Muscle layer of duodenum (tissue), 2 donors: ENCODE results near the gene ABCA3.

Source experiments
- H3K27ac ChIP-seq: one replicate; pipeline ENCODE4 v1.7.0; 2013; ENCODE audit warnings: mild to moderate bottlenecking, low read length
- H3K27me3 ChIP-seq: one replicate; pipeline ENCODE4 v1.7.0; 2013; ENCODE audit warnings: low read depth, mild to moderate bottlenecking, control low read depth, low read length
- H3K36me3 ChIP-seq, 2 donors: one replicate each; pipeline ENCODE4 v1.7.0; 2013; ENCODE audit warnings: low read length in 2 of 2, control low read depth in 1 of 2, mild to moderate bottlenecking in 1 of 2; ENCODE audit not compliant: insufficient read depth in 2 of 2, control insufficient read depth in 1 of 2
- H3K4me1 ChIP-seq, 2 donors: one replicate each; pipeline ENCODE4 v1.7.0; 2013; ENCODE audit warnings: low read length in 2 of 2, mild to moderate bottlenecking in 2 of 2, control low read depth in 1 of 2, moderate library complexity in 1 of 2; ENCODE audit not compliant: insufficient read depth in 2 of 2, control insufficient read depth in 1 of 2
- H3K4me3 ChIP-seq, 2 donors: one replicate each; pipeline ENCODE4 v1.7.0; 2013; ENCODE audit warnings: low read length in 2 of 2, low read depth in 1 of 2, mild to moderate bottlenecking in 1 of 2
- H3K9me3 ChIP-seq, 2 donors: one replicate each; pipeline ENCODE4 v1.7.0; 2013; ENCODE audit warnings: low read length in 2 of 2, control low read depth in 1 of 2, mild to moderate bottlenecking in 1 of 2; ENCODE audit not compliant: control insufficient read depth in 1 of 2
- donor health status: healthy.

The ABCA3 gene

DNA sequence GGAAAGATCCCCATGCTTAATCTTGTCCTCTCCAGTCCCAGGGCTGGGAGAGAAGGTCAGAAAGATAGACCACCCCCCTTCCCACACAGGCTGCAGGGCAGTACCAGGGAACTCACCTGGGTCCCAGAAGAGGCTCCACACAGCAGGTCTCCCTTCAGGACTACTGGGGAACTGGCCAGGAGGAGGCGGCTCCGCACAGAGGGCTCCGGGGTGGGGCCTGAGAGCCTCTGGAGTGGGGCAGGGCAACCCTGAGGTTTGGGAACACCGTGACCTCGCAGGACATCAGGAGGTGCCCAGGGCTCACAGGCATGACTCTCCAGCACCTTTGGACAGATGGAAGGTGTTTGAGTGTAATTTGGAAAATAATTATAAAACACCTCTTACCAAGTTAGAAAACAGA lies 11.0 kb downstream of the ABCA3 start:
- Histone ChIP-seq H3K27me3 (no peaks in the 10 kb centered on the region), H3K9me3 (no peaks in the 10 kb centered on the region), H3K36me3 (peaks cover 0 to 40% of the 10 kb centered on the region in 2 donors), H3K4me1 (no peaks in the 10 kb centered on the region), H3K4me3 (no peak overlapping the region), H3K27ac (no peak overlapping the region)

DNA sequence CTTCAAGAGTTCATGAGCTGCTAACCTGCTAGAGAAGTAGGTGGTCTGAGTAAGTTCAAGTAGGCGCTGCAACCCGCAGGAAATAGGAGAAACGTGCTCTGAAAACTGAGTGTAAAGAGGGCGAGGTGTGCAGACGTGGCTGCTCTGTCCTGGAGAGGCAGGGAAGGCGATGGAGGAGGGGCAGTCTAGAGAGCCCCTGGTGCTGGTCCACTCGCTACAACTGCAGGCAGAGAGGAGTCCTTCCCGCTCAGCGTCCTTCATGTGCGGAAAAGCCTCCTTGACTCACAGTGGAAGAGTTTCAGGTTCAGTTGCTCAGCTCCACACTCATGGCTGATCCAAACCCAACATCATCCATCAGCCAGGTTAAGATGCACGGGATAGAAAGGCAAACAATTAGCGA lies 12.1 kb downstream of the ABCA3 start:
- no peak overlapping the region for H3K4me3 ChIP-seq
- H3K9me3 ChIP-seq = no peaks in the 10 kb centered on the region
- no peaks in the 10 kb centered on the region for H3K4me1 ChIP-seq
- H3K27ac ChIP-seq = no peak overlapping the region
- peaks cover 0 to 51% of the 10 kb centered on the region in 2 donors for H3K36me3 ChIP-seq
- H3K27me3 ChIP-seq = no peaks in the 10 kb centered on the region

DNA sequence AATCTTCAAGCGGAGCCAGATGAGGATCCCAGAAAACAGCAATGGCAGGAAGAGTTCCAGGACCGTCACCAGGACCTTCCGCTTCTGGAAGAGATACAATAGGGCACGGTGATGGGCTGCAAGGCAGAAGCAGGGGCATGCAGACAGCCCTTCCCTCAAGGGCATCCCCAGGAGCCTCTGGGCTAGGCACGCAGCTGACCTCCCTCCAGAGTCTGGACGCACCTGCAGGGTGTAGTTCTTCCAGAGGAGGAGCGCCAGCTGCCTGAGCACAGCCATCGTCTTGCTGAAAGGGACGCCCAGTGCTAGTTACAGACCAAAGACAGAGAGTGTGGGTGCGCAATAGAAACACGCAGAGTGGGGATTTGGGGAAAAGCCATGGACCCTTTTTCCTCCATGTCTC lies 14.3 kb downstream of the ABCA3 start:
- H3K4me3 ChIP-seq = no peak overlapping the region
- H3K27me3 ChIP-seq = no peaks in the 10 kb centered on the region
- H3K36me3 ChIP-seq = peaks cover 0 to 61% of the 10 kb centered on the region in 2 donors

DNA sequence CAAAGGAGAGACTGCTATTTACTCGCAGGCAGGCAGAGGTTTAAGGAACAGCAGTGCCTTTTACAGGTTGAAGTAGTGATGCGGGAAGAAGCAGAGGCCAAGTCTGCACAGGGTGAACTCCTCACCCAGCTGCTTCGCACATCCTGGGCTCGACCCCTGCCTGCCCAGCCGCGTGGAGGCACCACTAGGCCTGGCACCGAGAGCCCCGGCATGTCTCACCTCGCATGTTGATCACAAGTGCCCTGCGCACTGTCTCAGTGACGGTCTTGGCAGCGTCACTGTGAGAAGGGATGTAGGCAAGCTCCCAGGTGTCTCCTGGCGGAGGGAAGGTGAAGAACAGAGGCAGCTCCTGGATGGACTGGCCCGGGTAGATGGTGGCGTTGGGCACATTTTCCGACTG lies 14.7 kb downstream of the ABCA3 start:
- Histone ChIP-seq H3K4me1 (no peaks in the 10 kb centered on the region), H3K4me3 (no peak overlapping the region), H3K36me3 (peaks cover 0 to 65% of the 10 kb centered on the region in 2 donors), H3K27me3 (no peaks in the 10 kb centered on the region), H3K9me3 (no peaks in the 10 kb centered on the region), H3K27ac (no peak overlapping the region)

More for the DNA sequence above, 14.3 kb downstream of the ABCA3 start:
- no peak overlapping the region for H3K27ac ChIP-seq
- H3K4me1 ChIP-seq = no peaks in the 10 kb centered on the region
- no peaks in the 10 kb centered on the region for H3K9me3 ChIP-seq

DNA sequence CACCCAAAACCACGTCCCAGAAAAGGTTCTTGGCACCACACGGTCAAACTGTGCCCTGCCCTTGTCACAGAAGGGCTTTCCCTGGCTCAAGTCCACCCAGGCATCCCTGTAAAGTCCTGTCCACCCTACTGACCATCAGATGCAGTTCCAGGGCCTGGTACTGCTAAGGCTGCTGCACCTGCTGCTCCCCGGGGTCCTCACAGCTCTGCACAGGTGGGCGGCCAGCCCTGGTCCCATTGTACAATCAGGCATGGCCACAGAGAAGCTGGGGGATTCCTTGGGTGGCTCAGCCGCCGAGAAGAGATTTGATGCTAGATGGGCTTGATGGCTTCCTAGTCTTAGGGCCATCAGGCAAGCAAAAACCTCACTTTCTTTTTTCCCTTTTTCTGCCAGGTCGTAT lies 15.3 kb downstream of the ABCA3 start:
- Histone ChIP-seq H3K4me1 (no peaks in the 10 kb centered on the region), H3K4me3 (no peak overlapping the region), H3K27ac (no peak overlapping the region), H3K36me3 (peaks cover 0 to 68% of the 10 kb centered on the region in 2 donors), H3K9me3 (no peaks in the 10 kb centered on the region), H3K27me3 (no peaks in the 10 kb centered on the region)

DNA sequence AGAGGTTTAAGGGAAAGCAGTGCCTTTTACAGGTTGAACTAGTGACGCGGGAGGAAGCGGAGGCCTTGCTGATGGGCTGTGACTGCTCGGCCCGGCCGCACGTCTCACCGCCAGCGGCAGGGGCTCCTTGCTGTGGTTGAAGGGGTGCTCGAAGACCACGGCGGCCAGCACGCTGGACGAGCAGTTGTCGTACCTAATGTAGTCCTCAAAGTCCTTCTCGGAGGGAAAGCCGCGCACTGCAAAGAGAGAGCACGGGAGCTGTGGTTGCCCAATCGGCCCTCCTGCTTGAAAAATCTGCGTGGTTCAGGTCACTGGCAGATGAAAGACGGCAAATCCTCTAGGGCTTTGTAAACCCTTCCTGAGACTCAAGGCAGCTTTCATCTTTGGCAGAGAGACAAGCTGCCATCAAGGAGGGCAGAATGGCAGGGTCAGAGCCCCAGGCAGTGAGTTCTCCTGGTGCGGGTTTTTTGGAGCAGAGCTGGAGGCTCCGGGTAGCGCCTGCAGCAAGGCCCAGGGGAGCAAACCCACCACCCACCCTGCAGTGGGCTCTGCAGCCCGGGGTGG lies 16.1 kb downstream of the ABCA3 start:
- Histone ChIP-seq H3K4me1 (no peaks in the 10 kb centered on the region), H3K36me3 (peaks cover 0 to 73% of the 10 kb centered on the region in 2 donors), H3K27ac (no peak overlapping the region), H3K9me3 (no peaks in the 10 kb centered on the region), H3K27me3 (no peaks in the 10 kb centered on the region), H3K4me3 (no peak overlapping the region)

DNA sequence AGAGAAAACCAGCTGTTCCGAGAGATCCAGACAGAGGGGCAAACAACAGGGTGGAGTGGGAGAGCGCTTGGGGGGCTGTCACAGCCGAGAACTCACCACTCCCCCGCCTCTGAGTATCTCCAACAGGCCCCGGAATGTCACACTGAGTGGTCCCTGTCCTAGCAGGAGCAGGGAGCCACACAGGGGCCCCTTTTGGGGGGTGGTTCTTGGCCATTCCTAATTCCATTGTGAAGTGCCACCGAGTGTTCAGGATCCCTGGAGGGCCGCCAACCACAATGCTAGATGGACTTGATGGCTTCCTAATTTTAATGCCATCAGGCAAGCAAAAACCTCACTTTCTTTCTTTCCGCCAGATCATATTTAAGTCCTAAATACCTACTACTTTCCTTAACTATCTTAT lies 16.8 kb downstream of the ABCA3 start:
- H3K4me1 ChIP-seq = no peaks in the 10 kb centered on the region
- no peaks in the 10 kb centered on the region for H3K9me3 ChIP-seq
- H3K36me3 ChIP-seq = peaks cover 0 to 74% of the 10 kb centered on the region in 2 donors
- no peak overlapping the region for H3K27ac ChIP-seq
- no peaks in the 10 kb centered on the region for H3K27me3 ChIP-seq
- no peak overlapping the region for H3K4me3 ChIP-seq

DNA sequence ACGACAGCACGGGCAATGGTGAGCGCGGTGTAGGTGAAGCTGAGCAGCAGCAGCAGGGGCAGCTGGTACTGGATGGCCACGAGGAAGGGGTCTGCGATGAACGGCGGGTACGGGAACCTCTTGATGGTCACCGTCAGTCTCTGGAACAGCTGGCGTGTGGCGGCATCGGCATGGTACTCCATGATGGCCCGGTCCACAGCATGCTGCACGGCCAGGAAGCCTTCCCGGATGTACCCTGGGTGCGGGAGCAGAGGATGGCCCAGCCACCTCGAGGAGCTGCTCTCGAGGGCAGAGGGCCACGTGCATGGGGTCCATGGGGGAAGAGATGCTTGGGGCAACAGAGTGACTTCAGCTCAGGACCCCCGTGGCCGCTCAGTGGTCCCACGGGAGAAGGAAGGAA lies 20.9 kb downstream of the ABCA3 start:
- Histone ChIP-seq H3K27ac (no peak overlapping the region), H3K36me3 (peaks cover 0 to 48% of the 10 kb centered on the region in 2 donors), H3K4me1 (no peaks in the 10 kb centered on the region), H3K9me3 (no peaks in the 10 kb centered on the region), H3K27me3 (no peaks in the 10 kb centered on the region), H3K4me3 (no peak overlapping the region)

DNA sequence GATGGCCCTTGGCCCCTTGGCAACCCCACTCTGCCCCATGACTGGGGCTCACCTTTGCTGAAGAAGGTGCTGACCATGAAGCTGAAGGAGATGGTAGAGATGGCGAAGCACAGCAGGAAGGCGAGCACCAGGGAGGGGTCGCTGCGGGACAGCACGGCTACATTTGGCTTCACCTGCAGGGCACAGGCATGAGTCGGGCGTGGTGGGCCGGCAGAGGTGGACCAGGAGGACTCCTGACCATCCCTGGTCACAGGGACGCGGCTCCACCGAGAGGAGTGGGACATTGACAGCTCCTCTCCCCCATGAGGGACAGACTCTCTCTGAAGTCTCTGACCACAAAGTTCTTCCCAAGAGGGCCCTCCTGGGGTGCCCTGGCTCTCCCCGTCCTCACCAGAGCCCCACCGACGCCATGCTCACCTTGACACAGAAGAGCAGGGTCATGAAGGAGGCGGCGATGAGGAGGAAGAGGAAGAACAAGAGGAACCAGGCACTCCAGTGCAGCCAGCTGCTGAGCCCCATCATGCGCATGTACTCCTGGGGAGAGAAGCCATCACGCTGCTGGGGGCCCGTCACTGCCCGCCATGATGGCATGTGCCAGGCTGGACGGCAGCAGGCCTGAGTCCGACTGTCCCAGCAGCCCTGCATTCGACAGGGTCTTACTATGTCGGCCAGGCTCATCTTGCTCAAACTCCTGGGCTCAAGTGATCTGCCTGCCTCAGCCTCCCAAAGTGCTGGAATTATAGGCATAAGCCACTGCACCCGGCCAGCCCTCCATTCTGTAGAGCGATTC lies 23.1 kb downstream of the ABCA3 start:
- Histone ChIP-seq H3K4me1 (no peaks in the 10 kb centered on the region), H3K9me3 (no peaks in the 10 kb centered on the region), H3K27ac (no peak overlapping the region), H3K27me3 (no peaks in the 10 kb centered on the region), H3K4me3 (no peak overlapping the region), H3K36me3 (peaks cover 0 to 33% of the 10 kb centered on the region in 2 donors)

DNA sequence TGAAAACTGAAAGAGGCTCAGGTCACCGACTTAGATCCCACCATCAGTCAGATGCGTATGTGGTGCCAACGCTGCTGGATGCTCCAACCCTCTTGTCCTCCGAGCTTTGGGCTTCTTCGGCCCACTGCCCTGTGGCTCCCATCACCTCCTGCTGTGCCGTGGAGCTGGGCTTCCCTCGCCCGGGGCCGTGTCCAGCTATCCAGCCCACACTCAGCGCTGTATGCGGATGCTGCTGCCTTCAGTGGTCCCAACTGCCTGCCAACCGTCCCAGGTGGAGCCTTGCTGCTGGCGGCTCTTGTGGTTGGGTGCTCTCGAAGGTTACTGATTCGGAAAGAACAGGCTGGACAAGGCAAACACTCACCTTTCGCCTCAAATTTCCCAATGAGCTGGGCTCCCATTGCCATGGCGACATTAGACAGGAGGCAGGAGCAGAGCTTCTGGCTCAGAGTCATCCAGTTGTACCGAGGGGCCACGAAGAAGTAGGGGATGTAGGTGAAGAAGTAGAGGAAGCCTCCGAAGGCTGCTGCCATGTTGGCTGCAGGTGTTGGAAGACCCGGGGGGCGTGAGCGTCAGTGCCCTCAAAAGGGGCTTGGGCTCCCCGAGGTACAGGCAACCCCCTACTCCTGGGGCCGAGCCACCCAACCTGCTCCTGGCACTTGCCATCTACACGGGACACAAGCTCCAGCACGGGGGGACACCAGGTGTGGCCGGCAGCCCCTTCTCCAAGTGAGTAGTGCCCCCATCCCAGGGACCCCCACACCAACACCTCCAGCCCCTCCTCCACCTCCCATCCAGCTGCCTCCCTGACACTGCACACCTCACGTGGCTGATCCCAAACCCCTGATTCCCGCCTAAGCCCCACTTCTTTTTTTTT lies 32.2 kb downstream of the ABCA3 start:
- Histone ChIP-seq H3K4me1 (no peaks in the 10 kb centered on the region), H3K36me3 (peaks cover 0 to 27% of the 10 kb centered on the region in 2 donors), H3K27me3 (no peaks in the 10 kb centered on the region), H3K27ac (no peak overlapping the region), H3K9me3 (no peaks in the 10 kb centered on the region), H3K4me3 (no peak overlapping the region)

DNA sequence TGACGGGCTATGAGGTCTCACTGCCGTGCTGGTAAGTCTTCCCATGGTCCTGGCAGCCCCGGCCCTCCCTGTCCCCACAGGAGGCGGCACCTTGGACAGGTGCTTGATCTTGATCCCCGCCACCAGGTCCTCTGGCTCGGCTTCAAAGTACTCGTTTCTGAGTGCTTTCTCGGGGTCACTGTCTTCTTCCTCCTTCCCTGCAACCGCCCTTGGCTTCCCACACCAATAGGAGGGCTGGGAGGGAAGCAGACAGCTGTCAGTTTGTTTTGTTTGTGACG lies 40.7 kb downstream of the ABCA3 start:
- Histone ChIP-seq H3K4me1 (no peaks in the 10 kb centered on the region), H3K36me3 (peaks cover 6 to 43% of the 10 kb centered on the region in 2 donors), H3K27me3 (no peaks in the 10 kb centered on the region), H3K27ac (no peak overlapping the region), H3K4me3 (no peak overlapping the region), H3K9me3 (no peaks in the 10 kb centered on the region)
